HG02885 (cell line): ENCODE results near the gene IGLL1.
"Not testable (repeated sequence)": the region's sequence is repeated elsewhere in the genome, so short reads cannot be mapped to it uniquely, and the experiment has no call there.

Experiments used
- ATAC-seq: cut with Tn5 transposase; IDR thresholded peaks from one replicate; pipeline ENCODE4 v1.9.1; 2021; ENCODE audit warnings: mild to moderate bottlenecking; ENCODE audit not compliant: unreplicated experiment, poor library complexity

The IGLL1 gene

DNA sequence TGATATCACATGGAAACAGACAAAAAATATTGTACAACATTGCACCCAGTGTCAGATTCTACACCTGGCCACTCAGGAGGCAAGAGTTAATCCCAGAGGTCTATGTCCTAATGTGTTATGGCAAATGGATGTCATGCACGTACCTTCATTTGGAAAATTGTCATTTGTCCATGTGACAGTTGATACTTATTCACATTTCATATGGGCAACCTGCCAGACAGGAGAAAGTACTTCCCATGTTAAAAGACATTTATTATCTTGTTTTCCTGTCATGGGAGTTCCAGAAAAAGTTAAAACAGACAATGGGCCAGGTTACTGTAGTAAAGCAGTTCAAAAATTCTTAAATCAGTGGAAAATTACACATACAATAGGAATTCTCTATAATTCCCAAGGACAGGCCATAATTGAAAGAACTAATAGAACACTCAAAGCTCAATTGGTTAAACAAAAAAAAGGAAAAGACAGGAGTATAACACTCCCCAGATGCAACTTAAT, 36.5 kb downstream of the IGLL1 start:
- not testable (repeated sequence) for ATAC-seq

DNA sequence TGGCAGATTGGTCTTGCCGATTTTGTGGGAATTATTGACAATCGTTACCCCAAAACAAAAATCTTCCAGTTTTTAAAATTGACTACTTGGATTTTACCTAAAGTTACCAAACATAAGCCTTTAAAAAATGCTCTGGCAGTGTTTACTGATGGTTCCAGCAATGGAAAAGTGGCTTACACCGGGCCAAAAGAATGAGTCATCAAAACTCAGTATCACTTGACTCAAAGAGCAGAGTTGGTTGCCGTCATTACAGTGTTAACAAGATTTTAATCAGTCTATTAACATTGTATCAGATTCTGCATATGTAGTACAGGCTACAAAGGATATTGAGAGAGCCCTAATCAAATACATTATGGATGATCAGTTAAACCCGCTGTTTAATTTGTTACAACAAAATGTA, 37.2 kb downstream of the IGLL1 start:
- ATAC-seq, result no peak

DNA sequence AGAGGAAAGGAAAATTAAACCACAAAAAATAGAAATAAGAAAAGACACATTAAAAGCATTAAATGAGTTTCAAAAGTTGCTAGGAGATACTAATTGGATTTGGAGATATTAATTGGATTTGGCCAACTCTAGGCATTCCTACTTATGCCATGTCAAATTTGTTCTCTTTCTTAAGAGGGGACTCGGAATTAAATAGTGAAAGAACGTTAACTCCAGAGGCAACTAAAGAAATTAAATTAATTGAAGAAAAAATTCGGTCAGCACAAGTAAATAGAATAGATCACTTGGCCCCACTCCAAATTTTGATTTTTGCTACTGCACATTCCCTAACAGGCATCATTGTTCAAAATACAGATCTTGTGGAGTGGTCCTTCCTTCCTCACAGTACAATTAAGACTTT, 37.7 kb downstream of the IGLL1 start:
- not testable (repeated sequence) for ATAC-seq

DNA sequence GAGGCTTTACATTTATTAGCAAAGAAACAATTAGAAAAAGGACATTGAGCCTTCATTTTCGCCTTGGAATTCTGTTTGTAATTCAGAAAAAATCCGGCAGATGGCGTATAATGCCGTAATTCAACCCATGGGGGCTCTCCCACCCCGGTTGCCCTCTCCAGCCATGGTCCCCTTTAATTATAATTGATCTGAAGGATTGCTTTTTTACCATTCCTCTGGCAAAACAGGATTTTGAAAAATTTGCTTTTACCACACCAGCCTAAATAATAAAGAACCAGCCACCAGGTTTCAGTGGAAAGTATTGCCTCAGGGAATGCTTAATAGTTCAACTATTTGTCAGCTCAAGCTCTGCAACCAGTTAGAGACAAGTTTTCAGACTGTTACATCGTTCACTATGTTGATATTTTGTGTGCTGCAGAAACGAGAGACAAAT, 38.2 kb downstream of the IGLL1 start:
- not testable (repeated sequence) for ATAC-seq

DNA sequence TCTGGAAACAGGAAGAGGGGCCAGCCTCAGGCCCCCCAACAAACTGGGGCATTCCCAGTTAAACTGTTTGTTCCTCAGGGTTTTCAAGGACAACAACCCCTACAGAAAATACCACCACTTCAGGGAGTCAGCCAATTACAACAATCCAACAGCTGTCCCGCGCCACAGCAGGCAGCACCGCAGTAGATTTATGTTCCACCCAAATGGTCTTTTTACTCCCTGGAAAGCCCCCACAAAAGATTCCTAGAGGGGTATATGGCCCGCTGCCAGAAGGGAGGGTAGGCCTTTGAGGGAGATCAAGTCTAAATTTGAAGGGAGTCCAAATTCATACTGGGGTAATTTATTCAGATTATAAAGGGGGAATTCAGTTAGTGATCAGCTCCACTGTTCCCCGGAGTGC, 39.3 kb downstream of the IGLL1 start:
- not testable (repeated sequence) for ATAC-seq

DNA sequence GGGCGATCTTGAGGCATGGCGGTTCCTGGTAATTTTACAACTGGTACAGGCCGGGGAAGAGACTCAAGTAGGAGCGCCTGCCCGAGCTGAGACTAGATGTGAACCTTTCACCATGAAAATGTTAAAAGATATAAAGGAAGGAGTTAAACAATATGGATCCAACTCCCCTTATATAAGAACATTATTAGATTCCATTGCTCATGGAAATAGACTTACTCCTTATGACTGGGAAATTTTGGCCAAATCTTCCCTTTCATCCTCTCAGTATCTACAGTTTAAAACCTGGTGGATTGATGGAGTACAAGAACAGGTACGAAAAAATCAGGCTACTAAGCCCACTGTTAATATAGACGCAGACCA, 40.3 kb downstream of the IGLL1 start:
- ATAC-seq, result not testable (repeated sequence)

DNA sequence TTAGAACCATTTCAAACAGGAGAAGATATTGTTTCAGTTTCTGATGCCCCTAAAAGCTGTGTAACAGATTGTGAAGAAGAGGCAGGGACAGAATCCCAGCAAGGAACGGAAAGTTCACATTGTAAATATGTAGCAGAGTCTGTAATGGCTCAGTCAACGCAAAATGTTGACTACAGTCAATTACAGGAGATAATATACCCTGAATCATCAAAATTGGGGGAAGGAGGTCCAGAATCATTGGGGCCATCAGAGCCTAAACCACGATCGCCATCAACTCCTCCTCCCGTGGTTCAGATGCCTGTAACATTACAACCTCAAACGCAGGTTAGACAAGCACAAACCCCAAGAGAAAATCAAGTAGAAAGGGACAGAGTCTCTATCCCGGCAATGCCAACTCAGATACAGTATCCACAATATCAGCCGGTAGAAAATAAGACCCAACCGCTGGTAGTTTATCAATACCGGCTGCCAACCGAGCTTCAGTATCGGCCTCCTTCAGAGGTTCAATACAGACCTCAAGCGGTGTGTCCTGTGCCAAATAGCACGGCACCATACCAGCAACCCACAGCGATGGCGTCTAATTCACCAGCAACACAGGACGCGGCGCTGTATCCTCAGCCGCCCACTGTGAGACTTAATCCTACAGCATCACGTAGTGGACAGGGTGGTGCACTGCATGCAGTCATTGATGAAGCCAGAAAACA, 40.8 kb downstream of the IGLL1 start:
- peak; percentile 62 for ATAC-seq

DNA sequence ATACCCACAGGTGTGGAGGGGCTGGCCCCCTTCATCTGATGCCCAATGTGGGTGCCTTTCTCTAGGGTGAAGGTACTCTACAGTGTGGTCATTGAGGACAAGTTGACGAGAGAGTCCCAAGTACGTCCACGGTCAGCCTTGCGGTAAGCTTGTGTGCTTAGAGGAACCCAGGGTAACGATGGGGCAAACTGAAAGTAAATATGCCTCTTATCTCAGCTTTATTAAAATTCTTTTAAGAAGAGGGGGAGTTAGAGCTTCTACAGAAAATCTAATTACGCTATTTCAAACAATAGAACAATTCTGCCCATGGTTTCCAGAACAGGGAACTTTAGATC, 41.4 kb downstream of the IGLL1 start:
- ATAC-seq, result not testable (repeated sequence)

DNA sequence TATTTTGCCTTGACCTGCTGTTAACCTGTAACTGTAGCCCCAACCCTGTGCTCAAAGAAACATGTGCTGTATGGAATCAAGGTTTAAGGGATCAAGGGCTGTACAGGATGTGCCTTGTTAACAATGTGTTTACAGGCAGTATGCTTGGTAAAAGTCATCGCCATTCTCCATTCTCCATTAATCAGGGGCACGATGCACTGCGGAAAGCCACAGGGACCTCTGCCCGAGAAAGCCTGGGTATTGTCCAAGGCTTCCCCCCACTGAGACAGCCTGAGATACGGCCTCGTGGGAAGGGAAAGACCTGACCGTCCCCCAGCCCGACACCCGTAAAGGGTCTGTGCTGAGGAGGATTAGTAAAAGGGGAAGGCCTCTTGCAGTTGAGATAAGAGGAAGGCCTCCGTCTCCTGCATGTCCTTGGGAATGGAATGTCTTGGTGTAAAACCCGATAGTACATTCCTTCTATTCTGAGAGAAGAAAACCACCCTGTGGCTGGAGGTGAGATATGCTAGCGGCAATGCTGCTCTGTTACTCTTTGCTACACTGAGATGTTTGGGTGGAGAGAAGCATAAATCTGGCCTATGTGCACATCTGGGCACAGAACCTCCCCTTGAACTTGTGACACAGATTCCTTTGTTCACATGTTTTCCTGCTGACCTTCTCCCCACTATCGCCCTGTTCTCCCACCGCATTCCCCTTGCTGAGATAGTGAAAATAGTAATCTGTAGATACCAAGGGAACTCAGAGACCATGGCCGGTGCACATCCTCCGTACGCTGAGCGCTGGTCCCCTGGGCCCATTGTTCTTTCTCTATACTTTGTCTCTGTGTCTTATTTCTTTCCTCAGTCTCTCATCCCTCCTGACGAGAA, 42.0 kb downstream of the IGLL1 start:
- not testable (repeated sequence) for ATAC-seq

DNA sequence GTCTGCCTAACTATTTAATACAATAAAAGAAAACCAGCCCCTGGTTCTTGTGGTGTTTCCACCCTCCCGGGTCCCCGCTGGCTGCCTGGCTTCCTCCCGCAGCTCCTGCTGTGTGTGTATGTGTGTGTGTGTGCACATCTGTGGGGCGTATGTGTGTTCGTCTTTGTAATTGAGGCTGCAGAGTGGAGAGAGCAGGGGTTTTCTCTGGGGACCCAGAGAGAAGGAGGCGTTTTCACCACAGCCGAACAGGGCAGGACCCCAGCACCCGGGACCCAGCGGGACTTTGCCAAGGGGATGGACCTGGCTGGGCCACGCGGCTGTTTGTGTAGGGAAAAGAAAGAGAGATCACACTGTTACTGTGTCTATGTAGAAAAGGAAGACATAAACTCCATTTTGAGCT, 42.7 kb downstream of the IGLL1 start:
- ATAC-seq, result no peak

DNA sequence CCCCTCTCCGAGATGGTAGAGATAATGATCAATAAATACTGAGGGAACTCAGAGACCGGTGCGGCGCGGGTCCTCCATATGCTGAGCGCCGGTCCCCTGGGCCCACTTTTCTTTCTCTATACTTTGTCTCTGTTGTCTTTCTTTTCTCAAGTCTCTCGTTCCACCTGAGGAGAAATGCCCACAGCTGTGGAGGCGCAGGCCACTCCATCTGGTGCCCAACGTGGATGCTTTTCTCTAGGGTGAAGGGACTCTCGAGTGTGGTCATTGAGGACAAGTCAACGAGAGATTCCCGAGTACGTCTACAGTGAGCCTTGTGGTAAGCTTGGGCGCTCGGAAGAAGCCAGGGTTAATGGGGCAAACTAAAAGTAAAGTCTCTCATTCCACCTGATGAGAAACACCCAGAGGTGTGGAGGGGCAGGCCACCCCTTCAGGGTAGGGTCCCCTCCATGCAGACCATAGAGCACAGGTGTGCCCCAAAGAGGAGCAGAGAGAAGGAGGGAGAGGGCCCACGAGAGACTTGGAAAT, 43.2 kb downstream of the IGLL1 start:
- ATAC-seq, result no peak

DNA sequence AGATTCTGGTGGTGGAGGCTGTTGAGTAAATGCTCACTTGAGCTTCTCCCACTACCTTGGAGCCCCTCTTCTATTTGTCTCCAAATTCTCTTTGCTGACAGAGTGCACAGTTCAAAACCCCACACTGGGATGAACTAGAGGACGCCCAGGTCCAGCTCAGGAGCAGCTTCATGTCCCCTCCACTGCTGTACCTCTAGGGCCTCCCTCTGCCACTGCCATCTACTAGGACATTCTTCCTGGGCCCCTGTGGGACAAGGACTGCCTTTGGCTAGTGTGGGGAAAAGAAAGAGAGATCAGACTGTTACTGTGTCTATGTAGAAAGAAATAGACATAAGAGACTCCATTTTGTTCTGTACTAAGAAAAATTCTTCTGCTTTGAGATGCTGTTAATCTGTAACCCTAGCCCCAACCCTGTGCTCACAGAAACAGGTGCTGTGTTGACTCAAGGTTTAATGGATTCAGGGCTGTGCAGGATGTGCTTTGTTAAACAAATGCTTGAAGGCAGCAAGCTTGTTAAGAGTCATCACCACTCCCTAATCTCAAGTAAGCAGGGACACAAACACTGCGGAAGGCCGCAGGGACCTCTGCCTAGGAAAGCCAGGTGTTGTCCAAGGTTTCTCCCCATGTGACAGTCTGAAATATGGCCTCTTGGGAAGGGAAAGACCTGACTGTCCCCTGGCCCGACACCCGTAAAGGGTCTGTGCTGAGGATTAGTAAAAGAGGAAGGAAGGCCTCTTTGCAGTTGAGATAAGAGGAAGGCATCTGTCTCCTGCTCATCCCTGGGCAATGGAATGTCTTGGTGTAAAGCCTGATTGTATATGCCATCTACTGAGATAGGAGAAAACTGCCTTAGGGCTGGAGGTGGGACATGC, 44.1 kb downstream of the IGLL1 start:
- not testable (repeated sequence) for ATAC-seq

DNA sequence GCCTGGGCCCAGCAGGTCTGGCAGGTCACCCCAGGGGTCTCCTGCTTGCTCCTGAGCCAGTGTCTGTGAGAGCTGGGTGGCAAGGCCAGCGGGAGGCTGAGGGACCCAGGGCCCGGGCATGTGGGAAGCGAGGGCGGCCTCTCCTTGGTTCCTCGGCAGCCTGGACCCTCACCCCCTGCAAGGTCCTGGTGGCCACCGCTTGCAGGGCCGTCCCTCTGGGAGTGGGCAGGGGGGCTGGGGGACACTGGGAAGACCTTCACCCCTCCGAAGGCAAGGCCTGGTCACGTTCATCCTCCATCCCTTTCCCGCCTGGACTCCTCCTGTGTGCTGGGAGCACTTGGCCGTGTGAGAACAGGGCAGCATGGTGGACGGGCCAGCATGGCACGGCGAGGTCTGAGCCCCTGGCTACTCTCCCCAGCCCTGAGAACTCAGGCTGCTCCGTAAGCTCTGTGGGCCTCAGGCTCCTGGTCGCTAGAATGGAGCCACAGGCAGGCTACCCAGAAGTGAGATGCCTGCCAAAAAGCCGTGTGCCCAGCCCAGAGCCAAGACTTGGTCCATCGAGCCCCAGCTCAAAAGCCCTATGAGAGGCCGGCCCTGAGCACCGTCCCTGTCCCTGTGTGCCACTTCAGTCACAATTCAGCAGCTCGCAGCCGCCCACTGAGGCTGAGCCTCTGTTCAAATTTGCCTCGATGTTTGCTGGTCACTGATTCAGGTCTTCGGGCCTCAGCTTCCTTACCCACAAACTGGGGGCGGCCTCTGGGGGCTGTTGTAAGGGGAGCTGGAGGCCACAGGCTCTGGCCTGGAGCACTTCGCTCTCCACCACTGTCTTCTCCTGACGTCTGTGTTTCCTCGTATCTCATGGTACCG, 45.0 kb downstream of the IGLL1 start:
- ATAC-seq, result no peak

DNA sequence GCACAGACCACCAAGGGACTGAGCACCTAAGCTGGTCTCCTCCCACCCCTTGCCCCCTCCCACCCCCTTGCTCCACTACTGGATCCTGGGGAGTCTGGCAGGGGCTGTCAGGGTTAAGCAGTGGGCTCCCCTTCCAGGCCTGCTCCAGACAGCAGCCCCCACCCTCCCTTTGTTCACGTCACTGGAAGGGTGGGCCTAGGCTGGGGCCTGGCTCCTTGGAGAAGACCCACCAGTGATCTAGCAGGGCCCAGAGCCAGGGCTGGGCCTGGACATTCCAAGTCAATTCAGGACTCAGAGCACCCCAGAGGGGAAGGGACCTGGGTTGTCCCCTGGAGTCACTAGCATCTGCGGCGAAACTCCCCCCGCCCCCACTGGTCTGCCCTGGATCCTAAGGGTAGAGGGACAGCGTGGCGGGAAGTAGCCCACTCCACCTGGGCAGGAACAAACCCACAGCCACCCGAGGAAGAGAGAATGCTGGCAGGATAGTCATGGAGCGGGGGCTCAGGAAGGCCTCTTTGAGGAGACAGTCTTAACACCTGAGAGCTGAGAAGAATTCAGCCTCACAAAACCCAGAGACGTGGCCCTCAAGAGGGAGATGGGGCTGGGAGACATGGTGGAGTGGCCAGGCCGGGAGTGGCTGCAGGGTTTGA, 45.8 kb downstream of the IGLL1 start:
- ATAC-seq, result no peak

DNA sequence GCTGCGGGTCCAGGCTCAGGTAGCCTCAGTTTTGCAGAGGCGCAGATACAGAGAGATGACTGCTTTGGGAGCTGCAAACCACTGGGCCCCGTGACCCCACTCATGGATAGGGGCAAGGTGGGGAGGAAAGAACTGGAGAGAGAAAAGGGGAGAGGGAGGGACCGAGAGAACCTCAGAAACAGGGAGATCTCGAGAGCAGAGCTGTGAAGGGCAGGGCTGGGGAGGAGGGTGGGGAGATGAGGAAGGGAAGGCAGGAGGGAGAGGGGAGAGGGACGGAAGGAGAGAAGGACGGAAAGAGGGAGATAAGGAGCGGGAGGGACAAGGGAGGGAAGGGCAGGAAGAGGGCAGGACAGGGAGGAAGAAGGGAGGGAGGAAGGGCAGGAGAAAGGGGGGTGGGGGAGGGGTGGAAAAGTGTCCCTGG, 46.3 kb downstream of the IGLL1 start:
- ATAC-seq, result no peak

DNA sequence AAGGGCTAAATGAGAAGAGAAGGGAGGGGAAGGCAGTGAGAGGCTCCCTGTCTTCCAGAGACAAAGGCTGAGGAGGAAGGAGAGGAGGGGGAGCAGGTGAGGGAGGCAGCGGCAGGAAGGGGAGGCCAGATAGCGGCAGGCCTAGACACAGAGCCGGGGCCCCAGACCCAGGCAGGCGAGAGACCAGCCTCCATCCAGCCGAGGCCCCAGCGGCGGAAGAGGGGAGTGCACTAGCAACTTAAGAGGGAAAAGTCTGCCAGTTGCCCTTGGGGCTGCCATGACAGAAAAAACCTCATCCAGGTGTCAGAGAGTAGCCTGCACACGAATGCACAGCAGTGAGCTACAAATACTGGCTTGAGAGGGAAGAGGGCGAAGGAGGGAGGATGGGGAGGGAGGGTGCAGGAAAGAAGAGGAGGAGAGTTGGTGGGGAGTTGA, 46.7 kb downstream of the IGLL1 start:
- no peak for ATAC-seq

DNA sequence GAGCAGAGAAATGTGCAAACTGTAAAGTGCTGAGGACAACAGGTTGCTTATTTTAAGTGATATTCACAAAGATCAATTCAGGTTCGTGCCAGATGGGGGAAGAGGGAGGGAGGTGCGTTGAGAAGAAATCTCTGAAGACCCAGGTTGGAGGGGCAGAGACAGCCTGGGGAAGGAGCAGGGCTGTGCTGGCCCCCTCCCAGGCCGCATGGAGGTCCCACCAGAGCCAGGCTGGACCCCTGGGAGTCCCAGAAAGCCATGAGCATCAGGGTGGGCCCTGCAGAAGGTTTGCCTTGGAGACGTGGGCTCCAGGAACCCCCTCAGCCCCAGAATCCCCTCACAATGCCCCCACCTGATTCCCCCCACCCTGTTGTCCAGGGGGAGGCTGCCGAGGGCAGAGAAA, 47.4 kb downstream of the IGLL1 start:
- no peak for ATAC-seq

DNA sequence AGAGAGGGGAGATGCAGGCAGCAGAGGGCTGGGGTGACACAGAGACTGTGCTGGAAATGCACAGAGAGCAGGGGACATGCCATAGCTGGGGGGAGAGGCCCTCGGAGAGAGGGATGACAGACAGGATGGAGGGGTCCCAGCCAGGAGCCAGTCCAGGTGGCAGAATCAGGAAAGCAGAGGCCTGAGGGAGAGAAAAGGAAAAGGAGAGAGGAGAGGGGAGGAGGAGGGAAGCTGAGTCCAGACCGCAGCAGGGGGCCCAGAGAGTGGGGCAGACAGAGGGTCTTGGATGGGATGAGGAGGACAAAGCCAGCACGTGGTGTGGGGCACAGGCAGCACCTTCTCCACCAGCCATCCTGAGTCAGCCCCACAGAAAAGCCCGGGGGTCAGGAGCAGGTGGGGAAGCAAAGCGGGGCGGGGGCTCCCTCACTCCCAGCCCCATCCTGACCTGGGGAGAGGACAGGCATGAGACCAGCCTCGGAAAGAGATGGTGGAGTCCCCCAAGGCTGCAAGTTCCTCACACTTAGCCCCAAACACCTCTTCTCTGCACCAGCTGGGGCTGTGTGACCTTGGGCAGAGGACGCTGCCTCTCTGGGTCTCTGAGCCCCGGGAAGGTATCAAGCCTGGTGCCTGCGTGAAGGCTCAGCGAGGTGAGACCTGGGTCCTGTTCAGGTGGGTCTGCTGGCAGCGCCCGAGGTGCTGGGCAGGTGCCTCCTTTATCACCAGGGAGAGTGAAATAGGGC, 48.0 kb downstream of the IGLL1 start:
- no peak for ATAC-seq
